GM23338 (cell line): ENCODE data around the gene AKNAD1. TPM values are rescaled to one million over a fixed set of nuclear protein-coding genes. Genes with fewer than 3 reads are reported as not detected.
A peak's percentile ranks its signal among the peaks of the same experiment; 100 is the strongest.

ENCODE experiments used
- ATAC-seq: fragments of 200-7000 bp; cut with Tn5 transposase; 3 replicates; pipeline ENCODE4 v1.9.1; 2020
- DNase-seq: peaks from one replicate; pipeline ENCODE4 v3.0.0-alpha.2; 2015; ENCODE audit warnings: low spot score
- H2AFZ ChIP-seq: fragments of 200-600 bp; sonication (generic); 2 replicates; pipeline ENCODE4 v1.8.0; 2016; ENCODE audit warnings: antibody characterized with exemption, mild to moderate bottlenecking, moderate library complexity
- H3F3A ChIP-seq: fragments of 200-600 bp; sonication (generic); replicated peaks from 2 replicates; pipeline ENCODE4 v1.8.0; 2017; ENCODE audit warnings: antibody characterized with exemption, mixed run types, low read depth
- H3K27ac ChIP-seq: fragments of 200-600 bp; sonication (generic); 2 replicates; pipeline ENCODE4 v1.6.1; 2016; ENCODE audit warnings: low read depth
- H3K27me3 ChIP-seq: fragments of 200-600 bp; sonication (generic); 2 replicates; pipeline ENCODE4 v1.8.0; 2016; ENCODE audit warnings: mild to moderate bottlenecking, mixed run types, moderate library complexity; ENCODE audit not compliant: insufficient read depth
- H3K36me3 ChIP-seq: fragments of 200-600 bp; sonication (generic); 2 replicates; pipeline ENCODE4 v1.8.0; 2016; ENCODE audit warnings: mild to moderate bottlenecking; ENCODE audit not compliant: insufficient read depth
- H3K4me1 ChIP-seq: fragments of 200-600 bp; sonication (generic); 2 replicates; pipeline ENCODE4 v1.8.0; 2016; ENCODE audit warnings: mild to moderate bottlenecking, moderate library complexity; ENCODE audit not compliant: insufficient read depth
- H3K4me2 ChIP-seq: fragments of 200-600 bp; sonication (generic); 2 replicates; pipeline ENCODE4 v1.7.1; 2017; ENCODE audit warnings: mixed run types
- H3K4me3 ChIP-seq: fragments of 200-600 bp; sonication (generic); 2 replicates; pipeline ENCODE4 v1.6.1; 2016; ENCODE audit warnings: mixed run types
- H3K79me2 ChIP-seq: fragments of 200-600 bp; sonication (generic); replicated peaks from 2 replicates; pipeline ENCODE4 v1.8.0; 2017; ENCODE audit warnings: mild to moderate bottlenecking; ENCODE audit not compliant: insufficient read depth
- H3K9me2 ChIP-seq: fragments of 200-600 bp; sonication (generic); 2 replicates; pipeline ENCODE4 v1.8.0; 2017; ENCODE audit not compliant: insufficient read depth
- H4K20me1 ChIP-seq: fragments of 200-600 bp; sonication (generic); replicated peaks from 2 replicates; pipeline ENCODE4 v1.8.0; 2017; ENCODE audit warnings: mild to moderate bottlenecking; ENCODE audit not compliant: insufficient read depth
- H3K27ac Mint-ChIP-seq: 2 replicates; pipeline ENCODE4 v1.8.0; 2020; ENCODE audit warnings: inconsistent platforms, mild to moderate bottlenecking, moderate library complexity, mixed read lengths
- H3K27me3 Mint-ChIP-seq: 3 replicates; pipeline ENCODE4 v1.8.0; 2022; ENCODE audit warnings: low read depth, mild to moderate bottlenecking, moderate library complexity, mixed read lengths, inconsistent platforms; ENCODE audit not compliant: insufficient read depth, poor library complexity
- H3K36me3 Mint-ChIP-seq: 3 replicates; pipeline ENCODE4 v1.8.0; 2021; ENCODE audit warnings: low read depth, mild to moderate bottlenecking, inconsistent platforms, moderate library complexity, mixed read lengths
- H3K4me1 Mint-ChIP-seq: 3 replicates; pipeline ENCODE4 v1.8.0; 2020; ENCODE audit warnings: mild to moderate bottlenecking, inconsistent platforms, mixed read lengths
- H3K4me3 Mint-ChIP-seq: 3 replicates; pipeline ENCODE4 v1.8.0; 2021; ENCODE audit warnings: moderate library complexity, mild to moderate bottlenecking, inconsistent platforms, mixed read lengths
- H3K9me3 Mint-ChIP-seq: 3 replicates; pipeline ENCODE4 v1.8.0; 2020; ENCODE audit warnings: moderate library complexity, mild to moderate bottlenecking, inconsistent platforms, mixed read lengths
- CREB1 ChIP-seq: fragments of 250-450 bp; sonication (Bioruptor Pico); IDR thresholded peaks from 2 replicates; pipeline ENCODE4 v1.5.0; 2020; ENCODE audit warnings: low read depth, mild to moderate bottlenecking, moderate library complexity
- EZH2 ChIP-seq: fragments of 200-600 bp; sonication (generic); IDR thresholded peaks from one replicate; pipeline ENCODE4 v1.8.0; 2017; ENCODE audit warnings: antibody characterized with exemption, mild to moderate bottlenecking, low read depth; ENCODE audit not compliant: unreplicated experiment
- NANOG ChIP-seq: IDR thresholded peaks from 2 replicates; pipeline ENCODE4 v1.6.1; 2016; ENCODE audit warnings: antibody characterized with exemption, borderline replicate concordance
- POLR2AphosphoS5 ChIP-seq: IDR thresholded peaks from 2 replicates; pipeline ENCODE4 v1.6.1; 2016; ENCODE audit warnings: antibody characterized with exemption, low read depth
- STAT1 ChIP-seq: IDR thresholded peaks from one replicate; pipeline ENCODE4 v1.6.1; 2016; ENCODE audit warnings: antibody characterized with exemption; ENCODE audit not compliant: unreplicated experiment
- ZNF331 ChIP-seq: fragments of 250-450 bp; sonication (Bioruptor Pico); IDR thresholded peaks from 2 replicates; pipeline ENCODE4 v1.5.0; 2020; ENCODE audit warnings: low read depth, mild to moderate bottlenecking, moderate library complexity
- polyA plus RNA-seq: library from polyadenylated mRNA; unstranded; fragments of >200 nt; fragmentation: Nextera tagmentation; extraction: Ambion mirVana; gene quantifications from 2 replicates; pipeline ENCODE4 v1.2.1, GENCODE V29; 2016
- total RNA-seq: library from RNA; depleted of rRNA; stranded (reverse); fragments of >200 nt; shearing (Covaris generic); gene quantifications from 2 replicates; pipeline ENCODE4 v1.2.3, GENCODE V29; 2014
- TF ChIP-seq, protein P1 (sequence below), 2 experiments: fragments of 200-600 bp in 1 of 2; sonication (generic) in 1 of 2; conservative IDR thresholded peaks; 2 replicates each; pipeline versions ENCODE4 v1.5.1 to v1.6.1; 2016 to 2017; ENCODE audit warnings: antibody characterized with exemption in 2 of 2, low read depth in 2 of 2, mild to moderate bottlenecking in 2 of 2, moderate library complexity in 1 of 2
- TF ChIP-seq, protein P2 (sequence below): IDR thresholded peaks from 2 replicates; pipeline ENCODE4 v1.6.1; 2016; ENCODE audit warnings: antibody characterized with exemption

AKNAD1 gene
- total and polyA plus RNA-seq, 2 experiments from 2014 or later, result not detected

DNA sequence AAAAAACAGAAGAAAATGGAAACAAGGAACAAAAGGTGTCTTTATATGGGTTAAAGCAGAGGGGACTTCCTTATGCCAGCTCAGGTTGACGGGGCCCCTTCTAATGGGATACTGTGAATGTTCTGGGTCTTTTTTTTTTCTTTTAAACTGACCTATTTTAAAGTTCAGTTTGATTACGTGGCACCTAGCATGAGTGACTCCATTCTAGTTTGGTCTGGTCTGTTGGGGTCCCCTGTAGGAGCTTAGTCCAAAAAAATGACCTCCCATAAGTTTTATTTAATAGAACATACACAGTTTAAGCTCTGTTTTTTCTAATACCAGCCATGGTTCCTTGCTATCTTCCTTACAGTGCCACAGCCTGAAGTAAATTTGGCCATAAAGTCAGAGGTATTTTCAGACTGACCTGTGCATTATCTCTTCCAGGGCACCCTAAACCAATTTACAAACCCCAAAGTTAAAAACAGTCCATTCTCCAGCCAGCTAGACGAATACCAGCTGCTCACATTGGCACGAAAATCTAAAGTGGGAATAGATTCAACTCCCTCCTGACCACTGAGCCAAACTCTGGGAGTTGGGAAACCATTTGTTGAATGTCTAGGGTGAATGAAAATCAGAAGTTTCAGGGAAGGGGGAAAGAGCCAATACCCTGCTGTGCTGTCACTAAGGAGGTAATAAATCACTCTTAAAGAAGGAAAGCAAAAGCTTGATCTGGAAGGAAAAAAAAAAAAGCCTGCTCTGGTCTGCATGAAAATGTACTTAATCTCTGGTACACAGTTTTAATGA, 42.4 kb downstream of the AKNAD1 start:
- H3K27ac Mint-ChIP-seq, result no peak overlapping the region
- H3K4me1 Mint-ChIP-seq, result peaks cover 26% of the 10 kb centered on the region

DNA sequence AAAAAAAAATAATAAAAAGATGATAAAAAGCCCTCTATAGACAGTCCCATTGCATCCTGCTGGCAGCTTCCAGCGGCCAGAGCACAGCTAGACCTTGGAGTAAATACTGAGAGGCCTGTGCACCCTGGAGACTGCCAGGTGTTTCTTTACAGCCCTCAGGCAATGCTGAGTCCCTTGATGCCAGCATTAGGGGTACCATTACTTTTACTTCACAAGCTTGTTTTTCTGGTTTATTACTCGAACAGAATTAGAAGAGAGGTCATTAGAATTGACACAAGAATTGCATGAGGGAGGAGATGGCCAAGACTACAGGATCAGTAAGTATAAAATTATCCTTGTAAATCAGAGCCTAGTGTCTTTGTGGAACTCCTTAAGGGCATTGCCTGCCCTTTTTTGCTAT, 43.6 kb downstream of the AKNAD1 start:
- no peaks in the 10 kb centered on the region for H3K27me3 ChIP-seq
- DNase-seq (no peak), ATAC-seq (no peak; the same call in 2 of the 3 replicates)
- H3K27ac Mint-ChIP-seq, result no peak overlapping the region
- no peaks in the 10 kb centered on the region for H3F3A ChIP-seq
- H3K9me3 Mint-ChIP-seq, result no peaks in the 10 kb centered on the region
- H3K4me1 Mint-ChIP-seq, result peaks cover 26% of the 10 kb centered on the region
- peaks cover 21% of the 10 kb centered on the region for H3K4me1 ChIP-seq
- no peaks in the 10 kb centered on the region for H3K27me3 Mint-ChIP-seq
- no peak overlapping the region for H3K4me3 ChIP-seq
- no peaks in the 10 kb centered on the region for H3K9me2 ChIP-seq
- H3K4me3 Mint-ChIP-seq, result no peak overlapping the region
- H3K79me2 ChIP-seq, result no peaks in the 10 kb centered on the region
- no peaks in the 10 kb centered on the region for H4K20me1 ChIP-seq
- H3K4me2 ChIP-seq, result no peak overlapping the region
- no peak for TF ChIP-seq ZNF331 (CRISPR knock-in tag)
- no peak for TF ChIP-seq POLR2AphosphoS5
- TF ChIP-seq, protein P1, sequence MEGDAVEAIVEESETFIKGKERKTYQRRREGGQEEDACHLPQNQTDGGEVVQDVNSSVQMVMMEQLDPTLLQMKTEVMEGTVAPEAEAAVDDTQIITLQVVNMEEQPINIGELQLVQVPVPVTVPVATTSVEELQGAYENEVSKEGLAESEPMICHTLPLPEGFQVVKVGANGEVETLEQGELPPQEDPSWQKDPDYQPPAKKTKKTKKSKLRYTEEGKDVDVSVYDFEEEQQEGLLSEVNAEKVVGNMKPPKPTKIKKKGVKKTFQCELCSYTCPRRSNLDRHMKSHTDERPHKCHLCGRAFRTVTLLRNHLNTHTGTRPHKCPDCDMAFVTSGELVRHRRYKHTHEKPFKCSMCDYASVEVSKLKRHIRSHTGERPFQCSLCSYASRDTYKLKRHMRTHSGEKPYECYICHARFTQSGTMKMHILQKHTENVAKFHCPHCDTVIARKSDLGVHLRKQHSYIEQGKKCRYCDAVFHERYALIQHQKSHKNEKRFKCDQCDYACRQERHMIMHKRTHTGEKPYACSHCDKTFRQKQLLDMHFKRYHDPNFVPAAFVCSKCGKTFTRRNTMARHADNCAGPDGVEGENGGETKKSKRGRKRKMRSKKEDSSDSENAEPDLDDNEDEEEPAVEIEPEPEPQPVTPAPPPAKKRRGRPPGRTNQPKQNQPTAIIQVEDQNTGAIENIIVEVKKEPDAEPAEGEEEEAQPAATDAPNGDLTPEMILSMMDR (conservative IDR thresholded peaks at IDR 0.05; ENCODE audit: low read depth in 2 of 2), result no peak
- TF ChIP-seq CREB1, result no peak
- H3K36me3 ChIP-seq, result no peaks in the 10 kb centered on the region
- H3K27ac ChIP-seq, result no peak overlapping the region
- H2AFZ ChIP-seq, result no peak overlapping the region
- H3K36me3 Mint-ChIP-seq, result no peaks in the 10 kb centered on the region; the same call in 2 of the 3 replicates

More for the DNA sequence above, 42.4 kb downstream of the AKNAD1 start:
- Histone ChIP-seq H3K36me3 (no peaks in the 10 kb centered on the region), H3F3A (no peaks in the 10 kb centered on the region), H3K9me2 (no peaks in the 10 kb centered on the region), H3K27ac (no peak overlapping the region), H3K4me1 (peaks cover 21% of the 10 kb centered on the region), H3K4me2 (no peak overlapping the region), H3K79me2 (no peaks in the 10 kb centered on the region), H3K4me3 (no peak overlapping the region), H2AFZ (0 out of 2 replicates have a peak overlapping the region, but pooled peaks have one; percentile 30), H3K27me3 (no peaks in the 10 kb centered on the region), H4K20me1 (no peaks in the 10 kb centered on the region)
- Mint-ChIP-seq H3K36me3 (no peaks in the 10 kb centered on the region), H3K27me3 (no peaks in the 10 kb centered on the region), H3K9me3 (no peaks in the 10 kb centered on the region), H3K4me3 (no peak overlapping the region)
- DNase-seq (no peak), ATAC-seq (no peak)
- no peak for TF ChIP-seq EZH2
- no peak for TF ChIP-seq NANOG
- no peak for TF ChIP-seq STAT1
- TF ChIP-seq, protein P2, sequence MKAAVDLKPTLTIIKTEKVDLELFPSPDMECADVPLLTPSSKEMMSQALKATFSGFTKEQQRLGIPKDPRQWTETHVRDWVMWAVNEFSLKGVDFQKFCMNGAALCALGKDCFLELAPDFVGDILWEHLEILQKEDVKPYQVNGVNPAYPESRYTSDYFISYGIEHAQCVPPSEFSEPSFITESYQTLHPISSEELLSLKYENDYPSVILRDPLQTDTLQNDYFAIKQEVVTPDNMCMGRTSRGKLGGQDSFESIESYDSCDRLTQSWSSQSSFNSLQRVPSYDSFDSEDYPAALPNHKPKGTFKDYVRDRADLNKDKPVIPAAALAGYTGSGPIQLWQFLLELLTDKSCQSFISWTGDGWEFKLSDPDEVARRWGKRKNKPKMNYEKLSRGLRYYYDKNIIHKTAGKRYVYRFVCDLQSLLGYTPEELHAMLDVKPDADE, result no peak
